Lower leg skin (tissue), 3 donors: ENCODE results near the gene TFEB.

ENCODE experiments used
- POLR2A ChIP-seq, 2 donors: fragments of 450-650 bp; IDR thresholded peaks; one replicate each; pipeline ENCODE4 v1.6.1; 2016 to 2017; ENCODE audit warnings: antibody characterized with exemption in 2 of 2, mild to moderate bottlenecking in 1 of 2, moderate library complexity in 1 of 2
- TF ChIP-seq, protein P1 (sequence below), 3 donors: fragments of 450-650 bp; IDR thresholded peaks; one replicate each; pipeline ENCODE4 v1.5.1; 2016; ENCODE audit warnings: antibody characterized with exemption in 3 of 3, mild to moderate bottlenecking in 3 of 3, moderate library complexity in 2 of 3

- TF ChIP-seq POLR2A (IDR thresholded peaks at IDR 0.05): no peak
- TF ChIP-seq, protein P1, sequence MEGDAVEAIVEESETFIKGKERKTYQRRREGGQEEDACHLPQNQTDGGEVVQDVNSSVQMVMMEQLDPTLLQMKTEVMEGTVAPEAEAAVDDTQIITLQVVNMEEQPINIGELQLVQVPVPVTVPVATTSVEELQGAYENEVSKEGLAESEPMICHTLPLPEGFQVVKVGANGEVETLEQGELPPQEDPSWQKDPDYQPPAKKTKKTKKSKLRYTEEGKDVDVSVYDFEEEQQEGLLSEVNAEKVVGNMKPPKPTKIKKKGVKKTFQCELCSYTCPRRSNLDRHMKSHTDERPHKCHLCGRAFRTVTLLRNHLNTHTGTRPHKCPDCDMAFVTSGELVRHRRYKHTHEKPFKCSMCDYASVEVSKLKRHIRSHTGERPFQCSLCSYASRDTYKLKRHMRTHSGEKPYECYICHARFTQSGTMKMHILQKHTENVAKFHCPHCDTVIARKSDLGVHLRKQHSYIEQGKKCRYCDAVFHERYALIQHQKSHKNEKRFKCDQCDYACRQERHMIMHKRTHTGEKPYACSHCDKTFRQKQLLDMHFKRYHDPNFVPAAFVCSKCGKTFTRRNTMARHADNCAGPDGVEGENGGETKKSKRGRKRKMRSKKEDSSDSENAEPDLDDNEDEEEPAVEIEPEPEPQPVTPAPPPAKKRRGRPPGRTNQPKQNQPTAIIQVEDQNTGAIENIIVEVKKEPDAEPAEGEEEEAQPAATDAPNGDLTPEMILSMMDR (IDR thresholded peaks at IDR 0.05): no peak
These were observed 5.2 kb upstream of the TFEB start for GRCh38 chr6:41740366-41741162.
